OCI-LY7 (cell line): Measurements from ENCODE around the gene BAZ1A. TPM values are rescaled to one million over a fixed set of nuclear protein-coding genes. Genes with fewer than 3 reads are reported as not detected.

ENCODE experiments used
- BruUV-seq: library from RNA; stranded (reverse); fragments of 400-500 nt; replicated peaks from 2 replicates; lab custom pipeline; 2021; lab: Mats Ljungman, UMichigan
- CTCF ChIA-PET: fragments of 300-600 bp; sonication (Branson Sonifier 250); formaldehyde crosslinking; loops from one replicate; lab custom pipeline; 2022; ENCODE audit warnings: antibody characterized with exemption; ENCODE audit not compliant: unreplicated experiment; lab: Charles Lee
- POLR2A ChIA-PET: fragments of 300-600 bp; sonication (Branson Sonifier 250); formaldehyde crosslinking; loops from one replicate; lab custom pipeline; 2022; ENCODE audit warnings: antibody characterized with exemption; lab: Charles Lee
- DNase-seq: peaks from one replicate; pipeline ENCODE4 v3.0.0-alpha.2; 2015; ENCODE audit warnings: low spot score
- H2AFZ ChIP-seq: fragments of 200-600 bp; sonication (generic), shearing (Covaris generic); 2 replicates; pipeline ENCODE4 v1.6.1; 2014; ENCODE audit warnings: mild to moderate bottlenecking, antibody characterized with exemption, low read length, moderate library complexity
- H3K27ac ChIP-seq: fragments of 200-600 bp; sonication (generic); 2 replicates; pipeline ENCODE4 v1.5.1; 2014; ENCODE audit warnings: mixed run types, low read depth, mild to moderate bottlenecking, moderate library complexity, low read length, inconsistent platforms; ENCODE audit not compliant: poor library complexity, severe bottlenecking
- H3K36me3 ChIP-seq: fragments of 200-600 bp; sonication (generic); 2 replicates; pipeline ENCODE4 v1.6.1; 2014; ENCODE audit warnings: mild to moderate bottlenecking, antibody characterized with exemption, low read length, moderate library complexity, mixed read lengths; ENCODE audit not compliant: insufficient read depth
- H3K4me1 ChIP-seq: fragments of 200-600 bp; sonication (generic); 2 replicates; pipeline ENCODE4 v1.5.1; 2014; ENCODE audit warnings: mild to moderate bottlenecking, low read length; ENCODE audit not compliant: insufficient read depth, poor library complexity, severe bottlenecking
- H3K4me2 ChIP-seq: fragments of 200-600 bp; sonication (generic); 2 replicates; pipeline ENCODE4 v1.6.1; 2014; ENCODE audit warnings: mild to moderate bottlenecking, low read length
- H3K4me3 ChIP-seq: fragments of 200-600 bp; sonication (generic); 2 replicates; pipeline ENCODE4 v1.5.1; 2014; ENCODE audit warnings: mild to moderate bottlenecking, low read depth, low read length; ENCODE audit not compliant: poor library complexity, severe bottlenecking
- H3K79me2 ChIP-seq: fragments of 200-600 bp; sonication (generic); 2 replicates; pipeline ENCODE4 v1.6.1; 2016; ENCODE audit warnings: low read depth, mild to moderate bottlenecking, low read length, moderate library complexity, mixed read lengths; ENCODE audit not compliant: insufficient read depth
- H3K9me2 ChIP-seq: fragments of 200-600 bp; sonication (generic); 2 replicates; pipeline ENCODE4 v1.6.1; 2016; ENCODE audit warnings: mild to moderate bottlenecking, low read length, mixed read lengths; ENCODE audit not compliant: insufficient read depth
- H3K9me3 ChIP-seq: fragments of 200-600 bp; sonication (generic); 2 replicates; pipeline ENCODE4 v1.6.1; 2014; ENCODE audit warnings: mild to moderate bottlenecking, mixed run types, low read length, mixed read lengths
- H4K20me1 ChIP-seq: fragments of 200-600 bp; sonication (generic); 2 replicates; pipeline ENCODE4 v1.6.1; 2014; ENCODE audit warnings: mild to moderate bottlenecking, antibody characterized with exemption, low read length, moderate library complexity, mixed read lengths; ENCODE audit not compliant: insufficient read depth
- CTCF ChIP-seq: fragments of 200-600 bp; sonication (generic); conservative IDR thresholded peaks from 2 replicates; pipeline ENCODE4 v1.5.1; 2014; ENCODE audit warnings: mild to moderate bottlenecking, antibody characterized with exemption, low read length, moderate library complexity, mixed read lengths
- EZH2phosphoT487 ChIP-seq: fragments of 200-600 bp; sonication (generic); IDR thresholded peaks from 2 replicates; pipeline ENCODE4 v1.6.1; 2018; ENCODE audit warnings: low read depth, borderline replicate concordance, mild to moderate bottlenecking, mixed run types, antibody characterized with exemption, low read length, moderate library complexity, mixed read lengths
- intact Hi-C: fragments of 100-400 bp; cut with micrococcal nuclease; formaldehyde crosslinking; loops from one replicate; pipeline ENCODE4 v1.10.0; 2022; ENCODE audit not compliant: unreplicated experiment
- total RNA-seq, 2 experiments: library from RNA; depleted of rRNA in 1 of 2; stranded (reverse); fragments of >200 nt in 1 of 2; shearing (Covaris generic) in 1 of 2; gene quantifications; 2 replicates each; pipeline ENCODE4 v1.2.3, GENCODE V29; 2014 to 2022

BAZ1A gene
- total RNA-seq, 2 experiments from 2014 or later: 42.2 to 58.6 TPM

- CTCF ChIA-PET: no interaction called here
- intact Hi-C loops: no loop called here
- H3K27ac ChIP-seq: no peak overlapping the region
- no peaks in the 10 kb centered on the region for H3K79me2 ChIP-seq
- no peaks in the 10 kb centered on the region for H3K4me1 ChIP-seq
- no peak overlapping the region for H2AFZ ChIP-seq
- TF ChIP-seq EZH2phosphoT487: no peak
- no peak for TF ChIP-seq CTCF
- POLR2A ChIA-PET: interaction anchor here (0.7 kb wide), 1 partner anchor 35 kb away, joined by 4 read pairs; no protein-coding TSS in a partner anchor
- no peak for DNase-seq
- no peak overlapping the region for H3K4me3 ChIP-seq
- H3K9me3 ChIP-seq: no peaks in the 10 kb centered on the region
- H3K4me2 ChIP-seq: no peak overlapping the region
- H3K9me2 ChIP-seq: no peaks in the 10 kb centered on the region
- BruUV-seq: no TSS peak
- no peaks in the 10 kb centered on the region for H3K36me3 ChIP-seq
- H4K20me1 ChIP-seq: no peaks in the 10 kb centered on the region
Observed at GRCh38 chr14:34883954-34884353, 8.8 kb upstream of the BAZ1A start.

GRCh38 chr14:34874386-34875030, 652 bp downstream of the BAZ1A start:
- Histone ChIP-seq H3K79me2 (peaks cover 54% of the 10 kb centered on the region), H3K9me3 (no peaks in the 10 kb centered on the region), H3K4me2 (peak overlapping the region; percentile 99), H4K20me1 (peaks cover 16% of the 10 kb centered on the region; the same call in 1 of the 2 replicates), H3K4me1 (peaks cover 22% of the 10 kb centered on the region), H3K27ac (peak overlapping the region; percentile 95), H2AFZ (peak overlapping the region; percentile 73), H3K36me3 (peaks cover 35% of the 10 kb centered on the region), H3K9me2 (no peaks in the 10 kb centered on the region), H3K4me3 (peak overlapping the region; percentile 99)
- TF ChIP-seq CTCF (no peak), EZH2phosphoT487 (no peak)
- POLR2A ChIA-PET: interaction anchor here (0.6 to 1.0 kb wide), 4 partner anchors 18 to 174 kb away, joined by 3 to 5 read pairs (median 4); no protein-coding TSS in a partner anchor
- DNase-seq: peak; percentile 70
- BruUV-seq: no TSS peak
- intact Hi-C loops: loop anchor here (1.0 to 10.0 kb wide), 5 partner anchors 162 to 533 kb away; partner anchors contain the start of genes CFL2 and PPP2R3C
- CTCF ChIA-PET: no interaction called here
